Transverse colon (tissue), 4 donors: ENCODE data around the gene THY1. TPM values are rescaled to one million over a fixed set of nuclear protein-coding genes. Genes with fewer than 3 reads are reported as not detected.

Experiments used
- DNase-seq: peaks from one replicate; pipeline ENCODE4 v3.0.0-alpha.2; 2019
- H3K27ac ChIP-seq, 4 donors: fragments of 200-600 bp; sonication (generic); 2 replicates each; pipeline ENCODE4 v1.5.1; 2016 to 2018; ENCODE audit warnings: inconsistent platforms in 4 of 4
- H3K27me3 ChIP-seq: fragments of 200-600 bp; sonication (generic); 2 replicates; pipeline ENCODE4 v1.5.1; 2017; ENCODE audit warnings: inconsistent platforms
- H3K36me3 ChIP-seq, 4 donors: fragments of 200-600 bp; sonication (generic); 2 replicates each; pipeline ENCODE4 v1.5.1; 2017 to 2019; ENCODE audit warnings: inconsistent platforms in 4 of 4
- H3K4me1 ChIP-seq, 4 donors: fragments of 200-600 bp; sonication (generic); 2 replicates each; pipeline ENCODE4 v1.5.1; 2017 to 2020; ENCODE audit warnings: inconsistent platforms in 4 of 4
- H3K4me3 ChIP-seq, 4 donors: fragments of 200-600 bp; sonication (generic); 1 replicate in 1 of 4; 2 replicates in 3 of 4; pipeline versions ENCODE4 v1.5.1 to v1.6.1; 2017 to 2019; ENCODE audit warnings: inconsistent platforms in 4 of 4
- H3K9me3 ChIP-seq, 2 donors: fragments of 200-600 bp; sonication (generic); 2 replicates each; pipeline ENCODE4 v1.5.1; 2017 to 2019; ENCODE audit warnings: inconsistent platforms in 2 of 2
- CTCF ChIP-seq, 5 experiments: fragments of 200-600 bp in 3 of 5; fragments of 450-650 bp in 2 of 5; sonication (generic) in 3 of 5; IDR thresholded peaks; 1 replicate in 2 of 5; 2 replicates in 3 of 5; pipeline ENCODE4 v1.5.1; 2016 to 2017; ENCODE audit warnings: antibody characterized with exemption in 5 of 5, inconsistent platforms in 3 of 5, mild to moderate bottlenecking in 2 of 5, moderate library complexity in 1 of 5
- EP300 ChIP-seq: sonication (generic); formaldehyde crosslinking; IDR thresholded peaks from one replicate; pipeline ENCODE4 v1.6.1; 2017; ENCODE audit warnings: antibody characterized with exemption, low read depth
- POLR2A ChIP-seq: fragments of 450-650 bp; IDR thresholded peaks from one replicate; pipeline ENCODE4 v1.6.1; 2016; ENCODE audit warnings: antibody characterized with exemption, mild to moderate bottlenecking, moderate library complexity
- POLR2AphosphoS5 ChIP-seq, 3 donors: sonication (generic); formaldehyde crosslinking; IDR thresholded peaks; one replicate each; pipeline ENCODE4 v1.6.1; 2016; ENCODE audit warnings: antibody characterized with exemption in 3 of 3
- WGBS, 2 donors: methylation state at CpG; one replicate each; pipeline ENCODE4 v1.1.5; 2018; ENCODE audit warnings: low coverage in 1 of 2; 5-methylcytosine and 5-hydroxymethylcytosine counted together
- in situ Hi-C, 4 donors: fragments of 200-750 bp; cut with MboI; loops; one replicate each; pipeline versions ENCODE4 v1.15.0 to v1.15.1; 2017; ENCODE audit warnings: low sequenced_read_pairs in 3 of 4, low pct_ligation_motif_present in 1 of 4, low pct_unique_long_range_greater_than_20kb in 1 of 4
- intact Hi-C: fragments of 100-400 bp; cut with DNase I; formaldehyde crosslinking; loops from one replicate; pipeline ENCODE4 v1.15.1; 2023; ENCODE audit warnings: low total_unique reads
- total RNA-seq, 4 donors: library from RNA; depleted of rRNA; stranded (reverse); fragments of >200 nt; gene quantifications; one replicate each; pipeline ENCODE4 v1.1.0, GENCODE V29; 2016

The THY1 gene
- total RNA-seq, 4 donors from 2014 or later: 5.6 to 17.6 (median 12.8) TPM

GRCh38 chr11:119431523-119431922 is 8.6 kb upstream of the THY1 start:
- no peaks in the 10 kb centered on the region for H3K4me1 ChIP-seq
- no peak for TF ChIP-seq POLR2AphosphoS5 (IDR thresholded peaks at IDR 0.05)
- TF ChIP-seq EP300: no peak
- no peak for TF ChIP-seq POLR2A
- TF ChIP-seq CTCF (IDR thresholded peaks at IDR 0.05): no peak
- H3K36me3 ChIP-seq: no peaks in the 10 kb centered on the region
- no peak overlapping the region for H3K27ac ChIP-seq
- WGBS, 2 donors: 79 to 89% methylated on average over 5 to 7 of the region's 7 CpGs
- in situ Hi-C loops: no loop called here
- DNase-seq: no peak
- H3K9me3 ChIP-seq: no peaks in the 10 kb centered on the region
- intact Hi-C loops: no loop called here
- H3K27me3 ChIP-seq: no peaks in the 10 kb centered on the region
- H3K4me3 ChIP-seq: no peak overlapping the region

- no peak for TF ChIP-seq CTCF (IDR thresholded peaks at IDR 0.05)
- no peak for TF ChIP-seq EP300
- TF ChIP-seq POLR2AphosphoS5 (IDR thresholded peaks at IDR 0.05): no peak
- no peak for TF ChIP-seq POLR2A
- DNase-seq: no peak
- 77% methylated on average over 5 of the region's 5 CpGs; no CpG with 5 or more reads in 1 of the 2 donors for WGBS, 2 donors
Observed at GRCh38 chr11:119427279-119427678, 4.3 kb upstream of the THY1 start.

GRCh38 chr11:119426142-119426541 is 3.2 kb upstream of the THY1 start:
- no peak overlapping the region for H3K4me3 ChIP-seq
- intact Hi-C loops (no loop called here), in situ Hi-C loops (no loop called here)

More at GRCh38 chr11:119427279-119427678, 4.3 kb upstream of the THY1 start:
- intact Hi-C loops (no loop called here), in situ Hi-C loops (no loop called here)
- Histone ChIP-seq H3K4me3 (no peak overlapping the region), H3K9me3 (no peaks in the 10 kb centered on the region), H3K27me3 (peaks cover 18% of the 10 kb centered on the region), H3K36me3 (no peaks in the 10 kb centered on the region), H3K4me1 (peaks cover 0 to 11% (median 2%) of the 10 kb centered on the region in 4 donors), H3K27ac (no peak overlapping the region)

GRCh38 chr11:119424775-119425174 is 1.8 kb upstream of the THY1 start:
- in situ Hi-C loops: no loop called here
- 81% methylated on average over 2 of the region's 2 CpGs; no CpG with 5 or more reads in 1 of the 2 donors for WGBS, 2 donors
- no peak overlapping the region for H3K4me3 ChIP-seq
- TF ChIP-seq EP300 (no peak), POLR2AphosphoS5 (IDR thresholded peaks at IDR 0.05) (peak in 1 of 3 donors; percentile 59)
- DNase-seq: no peak
- no peaks in the 10 kb centered on the region for H3K9me3 ChIP-seq
- H3K36me3 ChIP-seq: no peaks in the 10 kb centered on the region
- peaks cover 38% of the 10 kb centered on the region for H3K27me3 ChIP-seq
- peaks cover 0 to 16% (median 2%) of the 10 kb centered on the region in 4 donors for H3K4me1 ChIP-seq
- intact Hi-C loops: no loop called here
- peak overlapping the region in 1 of 4 donors; percentile 60 for H3K27ac ChIP-seq

More at GRCh38 chr11:119426142-119426541, 3.2 kb upstream of the THY1 start:
- peaks cover 0 to 16% (median 2%) of the 10 kb centered on the region in 4 donors for H3K4me1 ChIP-seq
- no peaks in the 10 kb centered on the region for H3K9me3 ChIP-seq
- H3K27me3 ChIP-seq: peaks cover 29% of the 10 kb centered on the region
- no peak for DNase-seq
- no peaks in the 10 kb centered on the region for H3K36me3 ChIP-seq
- TF ChIP-seq POLR2A (no peak), CTCF (IDR thresholded peaks at IDR 0.05) (no peak), EP300 (no peak), POLR2AphosphoS5 (IDR thresholded peaks at IDR 0.05) (no peak)
- H3K27ac ChIP-seq: no peak overlapping the region
- WGBS, 2 donors: 51% methylated on average over 4 of the region's 4 CpGs; no CpG with 5 or more reads in 1 of the 2 donors

- H3K4me3 ChIP-seq: no peak overlapping the region
- 74 to 89% methylated on average over 2 to 3 of the region's 3 CpGs for WGBS, 2 donors
Observed at GRCh38 chr11:119424276-119424675, 1.3 kb upstream of the THY1 start.

More at GRCh38 chr11:119424276-119424675, 1.3 kb upstream of the THY1 start:
- DNase-seq: no peak
- Histone ChIP-seq H3K27me3 (peaks cover 38% of the 10 kb centered on the region), H3K9me3 (no peaks in the 10 kb centered on the region), H3K27ac (peak overlapping the region in 1 of 4 donors; percentile 60), H3K4me1 (peaks cover 0 to 16% (median 2%) of the 10 kb centered on the region in 4 donors), H3K36me3 (no peaks in the 10 kb centered on the region)
- intact Hi-C loops: no loop called here
- no peak for TF ChIP-seq POLR2AphosphoS5 (IDR thresholded peaks at IDR 0.05)
- no peak for TF ChIP-seq CTCF (IDR thresholded peaks at IDR 0.05)
- no peak for TF ChIP-seq EP300
- TF ChIP-seq POLR2A: no peak
- in situ Hi-C loops: no loop called here
